ENCODE results near the gene SLC25A21.
A peak's percentile ranks its signal among the peaks of the same experiment; 100 is the strongest.

The SLC25A21 gene

GRCh38 chr14:36997843-36998242, 174.6 kb downstream of the SLC25A21 start:
- TF ChIP-seq USF1 (IDR thresholded peaks at IDR 0.05) (no peak), TEAD4 (IDR thresholded peaks at IDR 0.05) (no peak), NFIC (IDR thresholded peaks at IDR 0.05) (no peak), MAX (IDR thresholded peaks at IDR 0.05) (no peak), EGR1 (IDR thresholded peaks at IDR 0.05) (no peak), FOXM1 (IDR thresholded peaks at IDR 0.05; ENCODE audit: borderline replicate concordance, low read depth) (no peak), EP300 (IDR thresholded peaks at IDR 0.05; ENCODE audit: borderline replicate concordance) (no peak), TAF1 (IDR thresholded peaks at IDR 0.05; ENCODE audit: low read depth) (no peak), CEBPB (IDR thresholded peaks at IDR 0.05) (no peak), REST (IDR thresholded peaks at IDR 0.05; ENCODE audit: low read depth) (no peak), RAD21 (IDR thresholded peaks at IDR 0.05; ENCODE audit: low read depth) (no peak), ZBTB7A (IDR thresholded peaks at IDR 0.05; ENCODE audit: low read depth) (no peak)

- TF ChIP-seq REST (IDR thresholded peaks at IDR 0.05; ENCODE audit: low read depth) (no peak), TCF12 (IDR thresholded peaks at IDR 0.05; ENCODE audit: low read depth) (no peak), TEAD4 (IDR thresholded peaks at IDR 0.05) (no peak)
Observed at GRCh38 chr14:36996857-36997590, 175.4 kb downstream of the SLC25A21 start.

GRCh38 chr14:36996133-36996856, 176.1 kb downstream of the SLC25A21 start:
- TF ChIP-seq REST (IDR thresholded peaks at IDR 0.05; ENCODE audit: low read depth) = no peak

- TF ChIP-seq EGR1 (IDR thresholded peaks at IDR 0.05) = no peak
- TF ChIP-seq FOXM1 (IDR thresholded peaks at IDR 0.05; ENCODE audit: borderline replicate concordance, low read depth) = no peak
- TF ChIP-seq USF1 (IDR thresholded peaks at IDR 0.05) = no peak
- no peak for TF ChIP-seq CEBPB (IDR thresholded peaks at IDR 0.05)
- TF ChIP-seq YY1 (IDR thresholded peaks at IDR 0.05; ENCODE audit: low read depth) = no peak
- TF ChIP-seq RAD21 (IDR thresholded peaks at IDR 0.05; ENCODE audit: low read depth) = no peak
- no peak for TF ChIP-seq ZBTB7A (IDR thresholded peaks at IDR 0.05; ENCODE audit: low read depth)
- TF ChIP-seq TEAD4 (IDR thresholded peaks at IDR 0.05) = no peak
Observed at GRCh38 chr14:36989806-36990205, 182.6 kb downstream of the SLC25A21 start.

- 0 out of 2 replicates have a peak, but pooled peaks have one; percentile 1 for TF ChIP-seq TCF12 (IDR thresholded peaks at IDR 0.05; ENCODE audit: low read depth)
- TF ChIP-seq TEAD4 (IDR thresholded peaks at IDR 0.05) = no peak
- TF ChIP-seq YY1 (IDR thresholded peaks at IDR 0.05; ENCODE audit: low read depth) = no peak
- no peak for TF ChIP-seq MAX (IDR thresholded peaks at IDR 0.05)
- TF ChIP-seq NFIC (IDR thresholded peaks at IDR 0.05) = no peak
Observed at GRCh38 chr14:36988989-36989388, 183.4 kb downstream of the SLC25A21 start.
